ENCODE data around the gene ASTL. TPM values are rescaled to one million over a fixed set of nuclear protein-coding genes. Genes with fewer than 3 reads are reported as not detected.

ASTL gene
- total RNA-seq, 4 donors from 2014 or later: 0.87 to 1.7 TPM; not detected in 2

- Histone ChIP-seq H3K4me3 (no peak overlapping the region), H3K27ac (no peak overlapping the region), H3K4me1 (no peaks in the 10 kb centered on the region), H3K36me3 (no peaks in the 10 kb centered on the region), H3K27me3 (no peaks in the 10 kb centered on the region), H3K9me3 (no peaks in the 10 kb centered on the region)
- 95% methylated on average over 8 of the region's 26 CpGs for WGBS
- no peak for DNase-seq (ENCODE audit: low spot score in 2 of 2)
- TF ChIP-seq EP300 (IDR thresholded peaks at IDR 0.05): no peak
- no peak for TF ChIP-seq CTCF (IDR thresholded peaks at IDR 0.05)
- no peak for TF ChIP-seq POLR2AphosphoS5 (IDR thresholded peaks at IDR 0.05)
- TF ChIP-seq POLR2A (IDR thresholded peaks at IDR 0.05): no peak
Measured at GRCh38 chr2:96131813-96132745, 6.2 kb downstream of the ASTL start.

GRCh38 chr2:96131152-96131812 is 7.0 kb downstream of the ASTL start:
- TF ChIP-seq CTCF (IDR thresholded peaks at IDR 0.05) (no peak), POLR2A (IDR thresholded peaks at IDR 0.05) (no peak), POLR2AphosphoS5 (IDR thresholded peaks at IDR 0.05) (no peak), EP300 (IDR thresholded peaks at IDR 0.05) (no peak)
- H3K4me1 ChIP-seq: no peaks in the 10 kb centered on the region
- H3K9me3 ChIP-seq: no peaks in the 10 kb centered on the region
- H3K27ac ChIP-seq: no peak overlapping the region
- DNase-seq (ENCODE audit: low spot score in 2 of 2): no peak
- no peaks in the 10 kb centered on the region for H3K36me3 ChIP-seq
- H3K4me3 ChIP-seq: no peak overlapping the region
- WGBS: 86% methylated on average over 10 of the region's 10 CpGs
- H3K27me3 ChIP-seq: no peaks in the 10 kb centered on the region

GRCh38 chr2:96130483-96130882 is 7.8 kb downstream of the ASTL start:
- no peaks in the 10 kb centered on the region for H3K9me3 ChIP-seq
- H3K4me1 ChIP-seq: no peaks in the 10 kb centered on the region
- TF ChIP-seq EP300 (IDR thresholded peaks at IDR 0.05) (no peak), POLR2A (IDR thresholded peaks at IDR 0.05) (no peak), CTCF (IDR thresholded peaks at IDR 0.05) (no peak), POLR2AphosphoS5 (IDR thresholded peaks at IDR 0.05) (no peak)
- H3K27me3 ChIP-seq: no peaks in the 10 kb centered on the region
- H3K4me3 ChIP-seq: no peak overlapping the region
- 94% methylated on average over 4 of the region's 4 CpGs for WGBS
- DNase-seq (ENCODE audit: low spot score in 2 of 2): no peak
- H3K27ac ChIP-seq: no peak overlapping the region
- no peaks in the 10 kb centered on the region for H3K36me3 ChIP-seq

- Histone ChIP-seq H3K4me3 (no peak overlapping the region), H3K36me3 (no peaks in the 10 kb centered on the region), H3K4me1 (no peaks in the 10 kb centered on the region), H3K9me3 (no peaks in the 10 kb centered on the region), H3K27me3 (no peaks in the 10 kb centered on the region), H3K27ac (no peak overlapping the region)
- WGBS: 84% methylated on average over 15 of the region's 16 CpGs
- DNase-seq (ENCODE audit: low spot score in 2 of 2): no peak
- TF ChIP-seq POLR2AphosphoS5 (IDR thresholded peaks at IDR 0.05): no peak
- TF ChIP-seq EP300 (IDR thresholded peaks at IDR 0.05): no peak
- no peak for TF ChIP-seq POLR2A (IDR thresholded peaks at IDR 0.05)
Measured at GRCh38 chr2:96129528-96130120, 8.7 kb downstream of the ASTL start.

GRCh38 chr2:96128456-96128855 is 9.8 kb downstream of the ASTL start:
- H3K4me1 ChIP-seq: no peaks in the 10 kb centered on the region
- no peak for TF ChIP-seq EP300 (IDR thresholded peaks at IDR 0.05)
- TF ChIP-seq POLR2AphosphoS5 (IDR thresholded peaks at IDR 0.05): no peak
- no peak for TF ChIP-seq CTCF (IDR thresholded peaks at IDR 0.05)
- no peak for TF ChIP-seq POLR2A (IDR thresholded peaks at IDR 0.05)
- no peak for DNase-seq (ENCODE audit: low spot score in 2 of 2)
- no peaks in the 10 kb centered on the region for H3K27me3 ChIP-seq
- WGBS: 85% methylated on average over 6 of the region's 6 CpGs
- H3K9me3 ChIP-seq: no peaks in the 10 kb centered on the region
- no peak overlapping the region for H3K4me3 ChIP-seq
- no peak overlapping the region for H3K27ac ChIP-seq
- H3K36me3 ChIP-seq: no peaks in the 10 kb centered on the region
